ENCODE data around the gene DYNLT1.

Gene DYNLT1

DNA sequence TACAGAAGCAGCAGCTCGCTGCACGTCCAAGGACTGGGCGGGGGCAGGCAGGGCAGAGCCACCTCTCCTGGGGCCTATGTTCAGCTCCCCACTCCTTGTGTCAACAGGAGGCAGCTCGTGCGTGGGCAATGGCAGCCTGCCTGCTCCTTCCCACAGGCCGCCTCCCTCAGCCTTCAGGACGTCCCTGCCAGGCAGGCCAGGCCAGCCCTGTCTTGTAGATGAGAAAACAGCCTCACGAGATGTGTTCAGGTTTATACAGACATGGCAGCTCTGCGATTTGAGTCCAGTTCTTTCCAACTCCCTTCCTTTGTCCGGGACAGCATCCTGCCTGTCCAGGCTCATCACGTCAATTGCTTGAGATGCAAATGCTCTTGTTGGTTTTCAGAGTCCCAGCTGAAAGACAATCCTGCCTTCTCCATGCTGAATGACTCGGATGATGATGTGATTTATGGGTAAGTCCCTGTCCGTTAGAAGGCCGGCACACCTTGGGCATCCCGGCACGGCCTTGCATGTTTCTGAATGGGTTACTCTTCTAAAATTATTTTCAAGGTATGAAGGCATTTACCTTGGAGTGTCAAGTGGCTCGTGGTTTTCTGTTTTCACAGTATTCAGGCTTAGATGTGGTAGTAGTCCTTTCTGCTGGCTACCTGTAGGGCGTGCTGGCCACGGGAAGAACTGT lies 13.5 kb downstream of the DYNLT1 start:
- Histone ChIP-seq H4K20me1 (ENCODE audit: insufficient read depth, low read length, poor library complexity, severe bottlenecking) (peaks cover 30% of the 10 kb centered on the region), H3K4me1 (ENCODE audit: insufficient read depth, low read length, poor library complexity, severe bottlenecking) (peaks cover 10% of the 10 kb centered on the region), H3F3A (ENCODE audit: low read depth) (peaks cover 8% of the 10 kb centered on the region; the same call in 1 of the 2 replicates), H3K36me3 (ENCODE audit: insufficient read depth, low read length) (peaks cover 43% of the 10 kb centered on the region; the same call in 1 of the 2 replicates), H3K9ac (ENCODE audit: low read depth, low read length, poor library complexity, severe bottlenecking) (no peak overlapping the region), H3K9me3 (ENCODE audit: insufficient read depth, low read depth, low read length) (no peaks in the 10 kb centered on the region), H3K9me2 (replicated peaks; ENCODE audit: low read depth, low read length) (no peaks in the 10 kb centered on the region), H3K4me2 (ENCODE audit: low read depth, low read length, poor library complexity, severe bottlenecking) (no peak overlapping the region), H3K4me3 (ENCODE audit: low read length, poor library complexity, severe bottlenecking) (no peak overlapping the region), H3K79me2 (ENCODE audit: insufficient read depth, low read length) (no peaks in the 10 kb centered on the region), H3K27me3 (ENCODE audit: insufficient read depth, low read length, poor library complexity, severe bottlenecking) (peaks cover 23% of the 10 kb centered on the region), H2AFZ (ENCODE audit: low read length) (no peak overlapping the region)
- TF ChIP-seq, protein P1, sequence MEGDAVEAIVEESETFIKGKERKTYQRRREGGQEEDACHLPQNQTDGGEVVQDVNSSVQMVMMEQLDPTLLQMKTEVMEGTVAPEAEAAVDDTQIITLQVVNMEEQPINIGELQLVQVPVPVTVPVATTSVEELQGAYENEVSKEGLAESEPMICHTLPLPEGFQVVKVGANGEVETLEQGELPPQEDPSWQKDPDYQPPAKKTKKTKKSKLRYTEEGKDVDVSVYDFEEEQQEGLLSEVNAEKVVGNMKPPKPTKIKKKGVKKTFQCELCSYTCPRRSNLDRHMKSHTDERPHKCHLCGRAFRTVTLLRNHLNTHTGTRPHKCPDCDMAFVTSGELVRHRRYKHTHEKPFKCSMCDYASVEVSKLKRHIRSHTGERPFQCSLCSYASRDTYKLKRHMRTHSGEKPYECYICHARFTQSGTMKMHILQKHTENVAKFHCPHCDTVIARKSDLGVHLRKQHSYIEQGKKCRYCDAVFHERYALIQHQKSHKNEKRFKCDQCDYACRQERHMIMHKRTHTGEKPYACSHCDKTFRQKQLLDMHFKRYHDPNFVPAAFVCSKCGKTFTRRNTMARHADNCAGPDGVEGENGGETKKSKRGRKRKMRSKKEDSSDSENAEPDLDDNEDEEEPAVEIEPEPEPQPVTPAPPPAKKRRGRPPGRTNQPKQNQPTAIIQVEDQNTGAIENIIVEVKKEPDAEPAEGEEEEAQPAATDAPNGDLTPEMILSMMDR (conservative IDR thresholded peaks at IDR 0.05; ENCODE audit: low read length), result no peak

DNA sequence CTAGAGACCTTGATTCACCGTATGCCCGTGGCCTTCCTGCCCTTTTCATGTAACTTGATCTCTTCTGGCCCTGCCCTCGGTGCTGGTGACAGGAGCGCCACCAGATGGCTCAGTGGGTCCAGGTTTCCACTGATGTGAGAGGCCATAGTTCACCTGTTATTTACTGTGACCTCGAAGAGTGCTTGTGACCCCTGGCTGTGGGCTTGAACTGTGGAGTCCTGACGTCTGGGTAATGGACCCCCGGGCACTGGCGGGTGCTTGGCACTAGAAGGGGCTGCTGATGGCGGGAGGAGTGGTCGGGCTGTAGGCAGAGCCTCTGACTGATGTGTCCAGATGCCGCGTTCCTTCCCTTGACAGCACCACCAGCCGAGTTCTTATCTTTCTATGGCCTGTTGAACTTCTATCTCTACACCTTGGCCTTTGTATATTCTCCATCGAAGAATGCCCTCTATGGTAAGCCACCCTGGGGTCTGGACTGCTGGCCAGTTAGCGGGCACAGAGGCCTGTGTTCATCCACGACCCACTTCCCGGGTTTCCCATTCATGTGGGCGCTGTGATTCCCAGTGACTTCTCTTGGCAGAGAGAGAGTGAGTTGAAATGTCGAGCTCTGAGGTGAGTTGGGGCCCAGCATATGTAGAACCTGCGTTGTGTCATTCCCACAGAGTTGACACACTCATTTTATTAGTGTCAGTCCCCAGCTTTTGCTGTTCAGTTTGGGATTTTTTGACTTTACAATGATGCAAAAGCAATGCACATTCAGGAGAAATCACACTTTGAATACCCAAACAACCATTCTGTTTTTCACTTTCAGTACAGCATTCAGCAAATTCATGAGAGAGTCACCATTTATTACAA lies 14.9 kb downstream of the DYNLT1 start:
- Histone ChIP-seq H3K79me2 (ENCODE audit: insufficient read depth, low read length) (no peaks in the 10 kb centered on the region), H3K4me2 (ENCODE audit: low read depth, low read length, poor library complexity, severe bottlenecking) (no peak overlapping the region), H3K9ac (ENCODE audit: low read depth, low read length, poor library complexity, severe bottlenecking) (no peak overlapping the region), H3K4me3 (ENCODE audit: low read length, poor library complexity, severe bottlenecking) (no peak overlapping the region), H3K27me3 (ENCODE audit: insufficient read depth, low read length, poor library complexity, severe bottlenecking) (peaks cover 23% of the 10 kb centered on the region), H3K36me3 (ENCODE audit: insufficient read depth, low read length) (peaks cover 55% of the 10 kb centered on the region; the same call in 1 of the 2 replicates), H3F3A (ENCODE audit: low read depth) (peaks cover 5% of the 10 kb centered on the region; the same call in 1 of the 2 replicates), H3K9me2 (replicated peaks; ENCODE audit: low read depth, low read length) (no peaks in the 10 kb centered on the region), H3K9me3 (ENCODE audit: insufficient read depth, low read depth, low read length) (no peaks in the 10 kb centered on the region), H3K4me1 (ENCODE audit: insufficient read depth, low read length, poor library complexity, severe bottlenecking) (no peaks in the 10 kb centered on the region), H4K20me1 (ENCODE audit: insufficient read depth, low read length, poor library complexity, severe bottlenecking) (peaks cover 22% of the 10 kb centered on the region), H2AFZ (ENCODE audit: low read length) (no peak overlapping the region)
- TF ChIP-seq, protein P1 (conservative IDR thresholded peaks at IDR 0.05; ENCODE audit: low read length), result peak; percentile 38
- no peak for TF ChIP-seq EZH2phosphoT487 (IDR thresholded peaks at IDR 0.05; ENCODE audit: borderline replicate concordance)

DNA sequence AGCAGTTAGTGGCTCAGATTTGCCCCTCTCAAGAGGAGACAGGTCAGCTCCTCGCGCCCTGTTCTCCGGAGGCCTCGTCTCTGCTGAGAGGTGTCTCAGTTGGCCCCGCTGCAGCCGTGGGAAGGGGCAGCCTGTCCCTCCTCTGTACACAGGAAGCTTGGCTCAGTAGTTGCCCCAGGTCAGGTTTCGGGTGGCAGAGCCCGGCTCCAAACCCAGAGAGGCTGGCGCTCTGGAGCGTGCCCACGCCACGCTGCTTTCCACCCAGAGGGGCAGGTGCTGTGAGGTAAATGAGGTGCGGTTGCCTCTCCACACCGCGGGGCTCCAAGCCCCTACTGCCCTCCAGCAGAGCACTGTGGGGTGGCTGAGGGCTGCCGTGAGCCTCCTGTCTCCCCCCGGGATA lies 16.0 kb downstream of the DYNLT1 start:
- H3K4me1 ChIP-seq (ENCODE audit: insufficient read depth, low read length, poor library complexity, severe bottlenecking), result no peaks in the 10 kb centered on the region
- H3K4me3 ChIP-seq (ENCODE audit: low read length, poor library complexity, severe bottlenecking), result no peak overlapping the region
- H3K27me3 ChIP-seq (ENCODE audit: insufficient read depth, low read length, poor library complexity, severe bottlenecking), result peaks cover 16% of the 10 kb centered on the region
- no peaks in the 10 kb centered on the region for H3K9me2 ChIP-seq (replicated peaks; ENCODE audit: low read depth, low read length)
- no peak overlapping the region for H3K4me2 ChIP-seq (ENCODE audit: low read depth, low read length, poor library complexity, severe bottlenecking)
- H4K20me1 ChIP-seq (ENCODE audit: insufficient read depth, low read length, poor library complexity, severe bottlenecking), result peaks cover 13% of the 10 kb centered on the region
- TF ChIP-seq EZH2phosphoT487 (IDR thresholded peaks at IDR 0.05; ENCODE audit: borderline replicate concordance), result no peak
- TF ChIP-seq, protein P1 (conservative IDR thresholded peaks at IDR 0.05; ENCODE audit: low read length), result no peak
- no peak overlapping the region for H2AFZ ChIP-seq (ENCODE audit: low read length)
- H3K9me3 ChIP-seq (ENCODE audit: insufficient read depth, low read depth, low read length), result no peaks in the 10 kb centered on the region
- H3K79me2 ChIP-seq (ENCODE audit: insufficient read depth, low read length), result no peaks in the 10 kb centered on the region
- peaks cover 59% of the 10 kb centered on the region; the same call in 1 of the 2 replicates for H3K36me3 ChIP-seq (ENCODE audit: insufficient read depth, low read length)
- H3F3A ChIP-seq (ENCODE audit: low read depth), result no peaks in the 10 kb centered on the region; the same call in 1 of the 2 replicates
- H3K9ac ChIP-seq (ENCODE audit: low read depth, low read length, poor library complexity, severe bottlenecking), result no peak overlapping the region

Measured in Loucy (cell line).